Mucosa of stomach (tissue), 1 donor: Measurements from ENCODE around the gene TOR2A.

Source experiments
- H3K27me3 ChIP-seq: one replicate; pipeline ENCODE4 v1.7.0; 2013; ENCODE audit warnings: mild to moderate bottlenecking, low read length; ENCODE audit not compliant: control insufficient read depth, insufficient read depth
- H3K36me3 ChIP-seq: one replicate; pipeline ENCODE4 v1.7.0; 2013; ENCODE audit warnings: low read length; ENCODE audit not compliant: control insufficient read depth, insufficient read depth
- H3K4me1 ChIP-seq: one replicate; pipeline ENCODE4 v1.7.0; 2013; ENCODE audit warnings: mild to moderate bottlenecking, low read length; ENCODE audit not compliant: control insufficient read depth, insufficient read depth
- H3K4me3 ChIP-seq: one replicate; pipeline ENCODE4 v1.7.0; 2013; ENCODE audit warnings: low read length
- H3K9ac ChIP-seq: one replicate; pipeline ENCODE4 v1.7.0; 2013; ENCODE audit warnings: mild to moderate bottlenecking, low read length, moderate library complexity
- H3K9me3 ChIP-seq: one replicate; pipeline ENCODE4 v1.7.0; 2013; ENCODE audit warnings: mild to moderate bottlenecking, low read length, moderate library complexity; ENCODE audit not compliant: control insufficient read depth
- donor health status: Pancreatic carcinoma.

The TOR2A gene

GRCh38 chr9:127697575-127697974 lies 37.5 kb downstream of the TOR2A start:
- H3K4me1 ChIP-seq = peaks cover 5% of the 10 kb centered on the region
- H3K36me3 ChIP-seq = no peaks in the 10 kb centered on the region
- no peak overlapping the region for H3K9ac ChIP-seq
- no peaks in the 10 kb centered on the region for H3K9me3 ChIP-seq
- no peak overlapping the region for H3K4me3 ChIP-seq
- H3K27me3 ChIP-seq = no peaks in the 10 kb centered on the region

- Histone ChIP-seq H3K9ac (no peak overlapping the region), H3K4me1 (peaks cover 5% of the 10 kb centered on the region), H3K9me3 (no peaks in the 10 kb centered on the region), H3K27me3 (no peaks in the 10 kb centered on the region), H3K4me3 (no peak overlapping the region), H3K36me3 (no peaks in the 10 kb centered on the region)
These were observed 40.0 kb downstream of the TOR2A start for GRCh38 chr9:127694890-127695720.

- Histone ChIP-seq H3K27me3 (no peaks in the 10 kb centered on the region), H3K4me3 (no peak overlapping the region), H3K36me3 (no peaks in the 10 kb centered on the region), H3K9me3 (no peaks in the 10 kb centered on the region), H3K4me1 (no peaks in the 10 kb centered on the region), H3K9ac (no peak overlapping the region)
These were observed 41.4 kb downstream of the TOR2A start for GRCh38 chr9:127693697-127694096.

GRCh38 chr9:127693143-127693542 lies 42.0 kb downstream of the TOR2A start:
- H3K27me3 ChIP-seq = no peaks in the 10 kb centered on the region
- no peaks in the 10 kb centered on the region for H3K9me3 ChIP-seq
- no peaks in the 10 kb centered on the region for H3K4me1 ChIP-seq
- H3K4me3 ChIP-seq = no peak overlapping the region
- H3K9ac ChIP-seq = no peak overlapping the region
- no peaks in the 10 kb centered on the region for H3K36me3 ChIP-seq

GRCh38 chr9:127692071-127692470 lies 43.0 kb downstream of the TOR2A start:
- no peak overlapping the region for H3K9ac ChIP-seq
- no peaks in the 10 kb centered on the region for H3K36me3 ChIP-seq

GRCh38 chr9:127690735-127691134 lies 44.4 kb downstream of the TOR2A start:
- H3K36me3 ChIP-seq = no peaks in the 10 kb centered on the region
- no peak overlapping the region for H3K9ac ChIP-seq
- H3K9me3 ChIP-seq = no peaks in the 10 kb centered on the region
- no peaks in the 10 kb centered on the region for H3K27me3 ChIP-seq
- H3K4me1 ChIP-seq = no peaks in the 10 kb centered on the region
- no peak overlapping the region for H3K4me3 ChIP-seq

More at GRCh38 chr9:127692071-127692470, 43.0 kb downstream of the TOR2A start:
- H3K9me3 ChIP-seq = no peaks in the 10 kb centered on the region
- H3K4me3 ChIP-seq = no peak overlapping the region
- H3K27me3 ChIP-seq = no peaks in the 10 kb centered on the region
- no peaks in the 10 kb centered on the region for H3K4me1 ChIP-seq

- no peaks in the 10 kb centered on the region for H3K27me3 ChIP-seq
- no peaks in the 10 kb centered on the region for H3K9me3 ChIP-seq
- H3K4me3 ChIP-seq = no peak overlapping the region
- H3K4me1 ChIP-seq = no peaks in the 10 kb centered on the region
- H3K36me3 ChIP-seq = no peaks in the 10 kb centered on the region
- H3K9ac ChIP-seq = no peak overlapping the region
These were observed 45.6 kb downstream of the TOR2A start for GRCh38 chr9:127689329-127690000.

GRCh38 chr9:127686461-127687393 lies 48.4 kb downstream of the TOR2A start:
- H3K4me1 ChIP-seq = no peaks in the 10 kb centered on the region
- no peaks in the 10 kb centered on the region for H3K27me3 ChIP-seq
- H3K36me3 ChIP-seq = no peaks in the 10 kb centered on the region
- no peaks in the 10 kb centered on the region for H3K9me3 ChIP-seq
- H3K9ac ChIP-seq = no peak overlapping the region
- H3K4me3 ChIP-seq = no peak overlapping the region

- H3K4me1 ChIP-seq = no peaks in the 10 kb centered on the region
- H3K36me3 ChIP-seq = no peaks in the 10 kb centered on the region
- no peak overlapping the region for H3K9ac ChIP-seq
- no peaks in the 10 kb centered on the region for H3K9me3 ChIP-seq
- H3K27me3 ChIP-seq = no peaks in the 10 kb centered on the region
- H3K4me3 ChIP-seq = no peak overlapping the region
These were observed 50.5 kb downstream of the TOR2A start for GRCh38 chr9:127684576-127684975.

GRCh38 chr9:127683723-127684122 lies 51.4 kb downstream of the TOR2A start:
- no peaks in the 10 kb centered on the region for H3K27me3 ChIP-seq
- H3K9me3 ChIP-seq = no peaks in the 10 kb centered on the region
- H3K4me1 ChIP-seq = no peaks in the 10 kb centered on the region
- no peak overlapping the region for H3K9ac ChIP-seq
- H3K36me3 ChIP-seq = no peaks in the 10 kb centered on the region
- H3K4me3 ChIP-seq = no peak overlapping the region

- H3K36me3 ChIP-seq = no peaks in the 10 kb centered on the region
- H3K27me3 ChIP-seq = no peaks in the 10 kb centered on the region
- H3K9ac ChIP-seq = no peak overlapping the region
- H3K4me3 ChIP-seq = no peak overlapping the region
- no peaks in the 10 kb centered on the region for H3K9me3 ChIP-seq
- H3K4me1 ChIP-seq = no peaks in the 10 kb centered on the region
These were observed 52.5 kb downstream of the TOR2A start for GRCh38 chr9:127682351-127683136.
